ENCODE data around the gene LIMS2.

LIMS2 gene

GRCh38 chr2:127700527-127701192 lies 25.3 kb upstream of the LIMS2 start:
- DNase-seq (ENCODE audit: low spot score) = peak; percentile 97

- no peak for DNase-seq (ENCODE audit: low spot score)
These were observed 23.4 kb upstream of the LIMS2 start for GRCh38 chr2:127698553-127699355.

GRCh38 chr2:127697482-127698180 lies 22.3 kb upstream of the LIMS2 start:
- DNase-seq (ENCODE audit: low spot score) = no peak

- DNase-seq (ENCODE audit: low spot score) = peak; percentile 45
These were observed 20.5 kb upstream of the LIMS2 start for GRCh38 chr2:127695491-127696472.

GRCh38 chr2:127694986-127695385 lies 19.7 kb upstream of the LIMS2 start:
- DNase-seq (ENCODE audit: low spot score) = no peak

GRCh38 chr2:127690696-127691095 lies 15.4 kb upstream of the LIMS2 start:
- no peak for DNase-seq (ENCODE audit: low spot score)

- no peak for DNase-seq (ENCODE audit: low spot score)
These were observed 13.1 kb upstream of the LIMS2 start for GRCh38 chr2:127688405-127688804.

GRCh38 chr2:127685410-127686080 lies 10.2 kb upstream of the LIMS2 start:
- no peak for DNase-seq (ENCODE audit: low spot score)

- no peak for DNase-seq (ENCODE audit: low spot score)
These were observed 8.4 kb upstream of the LIMS2 start for GRCh38 chr2:127683757-127684156.

- DNase-seq (ENCODE audit: low spot score) = no peak
These were observed 7.7 kb upstream of the LIMS2 start for GRCh38 chr2:127683056-127683455.

GRCh38 chr2:127681976-127682857 lies 6.9 kb upstream of the LIMS2 start:
- no peak for DNase-seq (ENCODE audit: low spot score)

GRCh38 chr2:127681288-127681804 lies 6.0 kb upstream of the LIMS2 start:
- no peak for DNase-seq (ENCODE audit: low spot score)

- DNase-seq (ENCODE audit: low spot score) = no peak
These were observed 5.5 kb upstream of the LIMS2 start for GRCh38 chr2:127680706-127681287.

- no peak for DNase-seq (ENCODE audit: low spot score)
These were observed 4.5 kb upstream of the LIMS2 start for GRCh38 chr2:127679680-127680361.

GRCh38 chr2:127678991-127679390 lies 3.7 kb upstream of the LIMS2 start:
- no peak for DNase-seq (ENCODE audit: low spot score)

- no peak for DNase-seq (ENCODE audit: low spot score)
These were observed 3.2 kb upstream of the LIMS2 start for GRCh38 chr2:127678531-127678930.

GRCh38 chr2:127676906-127677305 lies 1.6 kb upstream of the LIMS2 start:
- no peak for DNase-seq (ENCODE audit: low spot score)

- DNase-seq (ENCODE audit: low spot score) = peak; percentile 11
These were observed 805 bp downstream of the LIMS2 start for GRCh38 chr2:127674241-127675209.
